Measurements from ENCODE around the gene DYDC1. TPM values are rescaled to one million over a fixed set of nuclear protein-coding genes. Genes with fewer than 3 reads are reported as not detected.
A peak's percentile ranks its signal among the peaks of the same experiment; 100 is the strongest.

The DYDC1 gene
- total RNA-seq: not detected

- POLR2A ChIA-PET: no interaction called here
- H3K27ac Mint-ChIP-seq: no peak within 1 kb of the TSS
- H3K4me3 Mint-ChIP-seq: peak within 1 kb of the TSS; percentile 49
- peak; percentile 66 for DNase-seq
- H3K9me3 Mint-ChIP-seq: no peaks in the 10 kb centered on the region
- CTCF ChIA-PET: interaction anchor here (2.7 kb wide), 1 partner anchor 21 kb away, joined by 9 read pairs; no protein-coding TSS in a partner anchor
- no peaks in the 10 kb centered on the region for H3K36me3 Mint-ChIP-seq
- intact Hi-C loops (cut with micrococcal nuclease): no loop called here
- peaks cover 42% of the 10 kb centered on the region for H3K27me3 Mint-ChIP-seq
- H3K4me1 Mint-ChIP-seq (ENCODE audit: low read depth): peaks cover 7% of the 10 kb centered on the region
These were observed at the start of gene DYDC1, which contains the start of gene DYDC2 for GRCh38 chr10:80356563-80356988. Gene DYDC1 (minus strand): TSS chr10:80356755. CDS start chr10:80352601, 4,154 bp downstream. Gene DYDC2 (plus strand): TSS chr10:80356781. CDS start chr10:80362444, 5,663 bp downstream.

DNA sequence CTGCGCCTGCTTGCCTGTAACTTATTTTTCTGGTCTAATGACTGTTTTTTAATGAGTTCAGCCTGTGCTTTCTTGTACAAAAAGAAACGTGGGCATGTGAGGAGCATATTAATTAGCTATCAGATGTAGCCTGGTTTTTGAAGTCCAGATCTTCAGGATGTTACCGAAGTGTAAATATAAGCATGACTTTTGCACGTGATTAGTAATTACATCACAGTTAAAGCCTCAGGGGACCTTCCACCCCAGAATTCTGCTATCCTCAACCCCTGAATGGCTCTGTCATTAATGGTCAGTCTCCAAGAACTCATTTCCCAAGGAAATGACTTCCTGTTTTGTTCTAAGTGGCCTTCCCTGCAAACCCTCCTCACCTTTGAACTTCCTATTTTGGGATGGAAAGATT, 49.6 kb upstream of the DYDC1 start:
- DNase-seq: no peak
- CTCF ChIA-PET: interaction anchor here (1.7 to 2.5 kb wide), 3 partner anchors 28 to 39 kb away, joined by 5 to 14 read pairs (median 10); no protein-coding TSS in a partner anchor
- Mint-ChIP-seq H3K9me3 (no peaks in the 10 kb centered on the region), H3K4me1 (ENCODE audit: low read depth) (peaks cover 11% of the 10 kb centered on the region), H3K27me3 (peaks cover 5% of the 10 kb centered on the region), H3K27ac (no peak overlapping the region), H3K36me3 (no peaks in the 10 kb centered on the region), H3K4me3 (no peak overlapping the region)
- POLR2A ChIA-PET: no interaction called here
- intact Hi-C loops (cut with micrococcal nuclease): no loop called here

DNA sequence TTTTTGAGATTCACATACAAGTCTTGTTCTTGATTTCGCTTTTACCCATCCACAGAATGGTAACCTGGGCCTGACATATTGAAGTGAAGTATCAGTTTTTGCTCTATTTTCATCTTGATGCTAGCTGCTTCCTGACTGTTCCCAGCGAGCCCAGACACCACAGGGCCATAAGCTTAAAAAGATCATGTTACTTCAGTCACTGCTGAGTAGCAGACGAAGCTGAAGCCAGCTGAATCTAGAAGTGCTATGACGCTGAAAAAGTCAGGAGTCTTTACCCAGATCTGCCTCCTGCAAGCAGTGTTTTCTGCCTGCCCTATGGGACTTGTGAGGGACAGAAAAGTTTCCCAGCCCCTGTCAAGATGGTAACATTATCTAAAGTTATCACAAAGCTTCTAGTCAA, 49.1 kb upstream of the DYDC1 start:
- no peaks in the 10 kb centered on the region for H3K9me3 Mint-ChIP-seq
- CTCF ChIA-PET: interaction anchor here (1.7 to 2.5 kb wide), 2 partner anchors 28 to 39 kb away, joined by 5 to 10 read pairs; no protein-coding TSS in a partner anchor
- H3K36me3 Mint-ChIP-seq: no peaks in the 10 kb centered on the region
- POLR2A ChIA-PET: no interaction called here
- intact Hi-C loops (cut with micrococcal nuclease): no loop called here
- H3K27me3 Mint-ChIP-seq: peaks cover 5% of the 10 kb centered on the region
- DNase-seq: no peak
- H3K27ac Mint-ChIP-seq: no peak overlapping the region
- H3K4me3 Mint-ChIP-seq: no peak overlapping the region
- peaks cover 11% of the 10 kb centered on the region for H3K4me1 Mint-ChIP-seq (ENCODE audit: low read depth)

DNA sequence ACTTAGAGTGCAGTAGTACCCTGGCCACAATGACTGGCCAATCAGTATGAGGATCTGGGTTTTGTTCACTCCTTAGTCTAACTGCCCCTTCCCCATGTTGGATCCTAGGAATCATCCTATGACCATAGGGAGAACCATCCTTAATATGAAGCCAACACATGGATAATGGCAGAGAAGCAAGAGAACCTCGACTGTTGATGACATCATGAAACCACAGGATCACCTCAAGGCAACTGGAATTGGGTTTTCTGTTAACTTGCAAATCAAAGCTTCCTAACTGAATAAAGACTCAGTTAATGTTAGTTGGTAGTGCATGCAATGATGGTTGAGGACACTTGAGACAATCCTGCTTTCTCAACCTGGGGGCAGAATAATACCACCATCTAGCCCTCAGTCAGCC, 48.5 kb upstream of the DYDC1 start:
- Mint-ChIP-seq H3K27me3 (peaks cover 5% of the 10 kb centered on the region), H3K4me3 (no peak overlapping the region), H3K27ac (no peak overlapping the region), H3K4me1 (ENCODE audit: low read depth) (peaks cover 11% of the 10 kb centered on the region), H3K36me3 (no peaks in the 10 kb centered on the region), H3K9me3 (no peaks in the 10 kb centered on the region)
- ChIA-PET CTCF (interaction anchor here (1.7 to 2.5 kb wide), 2 partner anchors 27 to 40 kb away, joined by 5 to 10 read pairs; no protein-coding TSS in a partner anchor), POLR2A (no interaction called here)
- no peak for DNase-seq
- intact Hi-C loops (cut with micrococcal nuclease): no loop called here

GRCh38 chr10:80400136-80400804, 43.7 kb upstream of the DYDC1 start:
- intact Hi-C loops (cut with micrococcal nuclease): no loop called here
- no peak overlapping the region for H3K27ac Mint-ChIP-seq
- CTCF ChIA-PET: no interaction called here

GRCh38 chr10:80397014-80397413, 40.5 kb upstream of the DYDC1 start:
- Mint-ChIP-seq H3K4me1 (ENCODE audit: low read depth) (no peaks in the 10 kb centered on the region), H3K36me3 (no peaks in the 10 kb centered on the region), H3K27me3 (peaks cover 8% of the 10 kb centered on the region), H3K9me3 (no peaks in the 10 kb centered on the region), H3K4me3 (no peak overlapping the region), H3K27ac (no peak overlapping the region)
- CTCF ChIA-PET: interaction anchor here (1.0 to 1.5 kb wide), 2 partner anchors 14 to 19 kb away, joined by 3 to 4 read pairs; no protein-coding TSS in a partner anchor
- intact Hi-C loops (cut with micrococcal nuclease): no loop called here
- POLR2A ChIA-PET: no interaction called here
- no peak for DNase-seq

More at GRCh38 chr10:80400136-80400804, 43.7 kb upstream of the DYDC1 start:
- Mint-ChIP-seq H3K9me3 (no peaks in the 10 kb centered on the region), H3K4me3 (no peak overlapping the region), H3K27me3 (peaks cover 4% of the 10 kb centered on the region), H3K4me1 (ENCODE audit: low read depth) (no peaks in the 10 kb centered on the region), H3K36me3 (no peaks in the 10 kb centered on the region)
- POLR2A ChIA-PET: no interaction called here
- DNase-seq: no peak

- DNase-seq: no peak
- H3K4me1 Mint-ChIP-seq (ENCODE audit: low read depth): no peaks in the 10 kb centered on the region
- ChIA-PET CTCF (no interaction called here), POLR2A (no interaction called here)
- H3K36me3 Mint-ChIP-seq: no peaks in the 10 kb centered on the region
- H3K9me3 Mint-ChIP-seq: no peaks in the 10 kb centered on the region
- H3K4me3 Mint-ChIP-seq: no peak overlapping the region
- intact Hi-C loops (cut with micrococcal nuclease): no loop called here
- H3K27me3 Mint-ChIP-seq: peaks cover 9% of the 10 kb centered on the region
- H3K27ac Mint-ChIP-seq: no peak overlapping the region
These were observed 37.9 kb upstream of the DYDC1 start for GRCh38 chr10:80394358-80394916.

GRCh38 chr10:80392250-80392649, 35.7 kb upstream of the DYDC1 start:
- intact Hi-C loops (cut with micrococcal nuclease): no loop called here
- H3K27ac Mint-ChIP-seq: no peak overlapping the region
- DNase-seq: no peak
- H3K4me1 Mint-ChIP-seq (ENCODE audit: low read depth): no peaks in the 10 kb centered on the region
- H3K27me3 Mint-ChIP-seq: peaks cover 9% of the 10 kb centered on the region
- H3K4me3 Mint-ChIP-seq: no peak overlapping the region
- H3K9me3 Mint-ChIP-seq: no peaks in the 10 kb centered on the region
- ChIA-PET CTCF (interaction anchor here (1.0 kb wide), 1 partner anchor 14 kb away, joined by 3 read pairs; no protein-coding TSS in a partner anchor), POLR2A (no interaction called here)
- no peaks in the 10 kb centered on the region for H3K36me3 Mint-ChIP-seq

DNA sequence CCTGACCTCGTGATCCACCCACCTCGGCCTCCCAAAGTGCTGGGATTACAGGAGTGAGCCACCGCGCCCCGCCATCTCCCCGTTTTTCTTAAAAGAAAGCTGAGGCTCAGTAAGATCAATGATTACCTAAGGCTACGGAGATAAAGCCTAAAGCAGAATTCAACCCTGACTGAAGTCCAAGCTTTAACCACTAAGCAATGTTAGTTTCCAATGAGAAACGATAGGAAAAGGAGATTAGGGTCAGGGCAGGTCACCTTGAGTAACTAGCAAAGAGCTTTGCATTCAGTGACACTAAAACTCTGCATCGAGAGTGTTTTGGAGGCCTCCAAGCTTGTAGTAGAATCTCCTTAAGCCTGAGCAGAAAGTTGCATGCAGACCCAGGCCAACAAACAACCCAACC, 34.2 kb upstream of the DYDC1 start:
- Mint-ChIP-seq H3K27me3 (peaks cover 5% of the 10 kb centered on the region), H3K4me3 (no peak overlapping the region), H3K9me3 (no peaks in the 10 kb centered on the region), H3K4me1 (ENCODE audit: low read depth) (no peaks in the 10 kb centered on the region), H3K27ac (no peak overlapping the region), H3K36me3 (no peaks in the 10 kb centered on the region)
- intact Hi-C loops (cut with micrococcal nuclease): no loop called here
- DNase-seq: no peak
- ChIA-PET CTCF (no interaction called here), POLR2A (no interaction called here)

GRCh38 chr10:80382989-80383388, 26.4 kb upstream of the DYDC1 start:
- peak; percentile 54 for DNase-seq
- no peak overlapping the region for H3K27ac Mint-ChIP-seq
- no peaks in the 10 kb centered on the region for H3K36me3 Mint-ChIP-seq
- H3K9me3 Mint-ChIP-seq: no peaks in the 10 kb centered on the region
- CTCF ChIA-PET: interaction anchor here (0.6 to 2.2 kb wide), 4 partner anchors 14 to 123 kb away, joined by 3 to 8 read pairs (median 4); no protein-coding TSS in a partner anchor
- intact Hi-C loops (cut with micrococcal nuclease): loop anchor here (1.0 kb wide), 3 partner anchors 60 to 147 kb away; no protein-coding TSS in a partner anchor
- POLR2A ChIA-PET: no interaction called here
- peaks cover 12% of the 10 kb centered on the region for H3K4me1 Mint-ChIP-seq (ENCODE audit: low read depth)
- H3K4me3 Mint-ChIP-seq: no peak overlapping the region
- peaks cover 5% of the 10 kb centered on the region for H3K27me3 Mint-ChIP-seq

DNA sequence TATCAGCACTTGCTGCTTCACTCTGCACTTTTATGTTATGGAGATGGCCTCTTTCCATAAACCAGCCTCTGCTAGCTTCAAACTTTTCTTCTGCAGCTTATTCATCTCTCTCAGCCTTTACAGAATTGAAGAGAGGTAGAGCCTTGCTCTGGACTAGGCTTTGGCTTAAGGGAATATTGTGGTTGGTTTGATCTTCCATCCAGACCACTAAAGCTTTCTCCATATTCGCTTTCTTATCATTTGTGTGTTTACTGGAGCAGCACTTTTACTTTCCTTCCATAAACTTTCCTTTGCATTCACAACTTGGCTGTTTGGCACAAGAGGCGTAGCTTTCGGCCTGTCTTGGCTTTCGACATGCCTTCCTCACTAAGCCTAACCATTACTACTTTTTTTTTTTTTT, 23.6 kb upstream of the DYDC1 start:
- POLR2A ChIA-PET: interaction anchor here (0.6 kb wide), 1 partner anchor 237 kb away, joined by 3 read pairs; no protein-coding TSS in a partner anchor
- no peak overlapping the region for H3K4me3 Mint-ChIP-seq
- H3K27ac Mint-ChIP-seq: no peak overlapping the region
- peaks cover 12% of the 10 kb centered on the region for H3K4me1 Mint-ChIP-seq (ENCODE audit: low read depth)
- no peak for DNase-seq
- CTCF ChIA-PET: interaction anchor here (1.0 to 1.4 kb wide), 2 partner anchors 8 to 126 kb away, joined by 4 to 7 read pairs; no protein-coding TSS in a partner anchor
- peaks cover 5% of the 10 kb centered on the region for H3K27me3 Mint-ChIP-seq
- H3K9me3 Mint-ChIP-seq: no peaks in the 10 kb centered on the region
- intact Hi-C loops (cut with micrococcal nuclease): no loop called here
- H3K36me3 Mint-ChIP-seq: no peaks in the 10 kb centered on the region

DNA sequence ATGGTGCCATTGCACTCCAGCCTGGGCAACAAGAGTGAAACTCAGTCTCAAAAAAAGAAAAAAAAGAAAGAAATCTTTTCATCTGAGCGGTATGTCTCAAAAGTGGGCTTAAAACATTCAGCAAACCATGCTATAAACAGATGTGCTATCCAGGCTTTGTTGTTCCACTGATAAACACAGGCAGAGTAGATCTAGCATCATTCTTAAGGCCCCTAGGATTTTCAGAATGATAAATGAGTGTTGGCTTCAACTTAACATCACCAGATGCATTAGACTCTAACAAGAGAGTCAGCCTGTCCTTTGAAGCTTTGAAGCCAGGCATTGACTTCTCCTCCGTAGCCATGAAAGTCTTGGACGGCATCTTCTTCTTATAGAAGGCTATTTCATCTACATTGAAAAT, 23.1 kb upstream of the DYDC1 start:
- no peak overlapping the region for H3K27ac Mint-ChIP-seq
- DNase-seq: no peak
- peaks cover 12% of the 10 kb centered on the region for H3K4me1 Mint-ChIP-seq (ENCODE audit: low read depth)
- H3K36me3 Mint-ChIP-seq: no peaks in the 10 kb centered on the region
- no peak overlapping the region for H3K4me3 Mint-ChIP-seq
- ChIA-PET POLR2A (no interaction called here), CTCF (interaction anchor here (1.0 to 2.2 kb wide), 3 partner anchors 9 to 126 kb away, joined by 4 to 12 read pairs (median 7); no protein-coding TSS in a partner anchor)
- peaks cover 5% of the 10 kb centered on the region for H3K27me3 Mint-ChIP-seq
- no peaks in the 10 kb centered on the region for H3K9me3 Mint-ChIP-seq
- intact Hi-C loops (cut with micrococcal nuclease): loop anchor here (2.0 to 10.0 kb wide), 3 partner anchors 151 to 635 kb away; no protein-coding TSS in a partner anchor
